ENCODE results near the gene LRSAM1.
A peak's percentile ranks its signal among the peaks of the same experiment; 100 is the strongest.

The LRSAM1 gene

GRCh38 chr9:127516835-127517607, 65.7 kb downstream of the LRSAM1 start:
- no peak for DNase-seq (ENCODE audit: low read depth in 2 of 3, low spot score in 2 of 3)

GRCh38 chr9:127517620-127518019, 66.3 kb downstream of the LRSAM1 start:
- DNase-seq (ENCODE audit: low read depth in 2 of 3, low spot score in 2 of 3), result no peak

DNA sequence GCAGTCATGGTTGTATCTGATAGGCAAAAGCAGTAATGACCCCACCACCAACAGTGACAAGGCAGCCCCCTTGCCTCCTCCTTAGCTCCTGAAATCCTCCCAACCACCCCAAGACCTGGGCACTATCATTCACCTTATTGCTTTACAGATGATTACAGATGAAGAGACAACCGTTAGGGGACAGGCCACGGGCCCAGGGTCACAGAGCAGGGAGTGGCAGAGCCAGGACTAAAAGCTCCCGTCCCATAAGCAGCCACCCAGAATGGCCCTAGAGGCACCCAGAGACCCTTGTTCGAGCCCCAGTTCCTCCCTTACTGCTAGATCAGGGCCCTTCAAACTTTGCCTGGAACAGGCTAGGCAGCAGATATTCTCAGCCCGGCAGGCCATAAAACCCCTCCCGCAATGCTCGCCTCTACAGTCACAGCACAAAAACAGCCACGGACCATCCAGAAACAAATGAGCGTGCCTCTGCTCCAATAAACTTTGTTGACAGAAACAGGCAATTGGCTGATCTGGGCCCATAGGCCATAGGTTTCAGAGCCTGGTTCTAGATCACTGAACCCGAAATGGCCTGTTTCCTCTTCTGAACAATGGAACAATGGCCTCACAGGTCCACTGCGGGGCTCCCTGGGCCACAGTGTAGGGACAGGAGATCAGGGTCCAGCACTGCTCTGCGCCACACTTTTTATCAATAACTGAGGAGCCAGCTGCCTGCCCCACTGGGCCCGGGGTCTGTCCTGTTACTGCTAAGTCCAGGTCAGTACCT, 67.0 kb downstream of the LRSAM1 start:
- DNase-seq (ENCODE audit: low read depth in 2 of 3, low spot score in 2 of 3), result no peak

DNA sequence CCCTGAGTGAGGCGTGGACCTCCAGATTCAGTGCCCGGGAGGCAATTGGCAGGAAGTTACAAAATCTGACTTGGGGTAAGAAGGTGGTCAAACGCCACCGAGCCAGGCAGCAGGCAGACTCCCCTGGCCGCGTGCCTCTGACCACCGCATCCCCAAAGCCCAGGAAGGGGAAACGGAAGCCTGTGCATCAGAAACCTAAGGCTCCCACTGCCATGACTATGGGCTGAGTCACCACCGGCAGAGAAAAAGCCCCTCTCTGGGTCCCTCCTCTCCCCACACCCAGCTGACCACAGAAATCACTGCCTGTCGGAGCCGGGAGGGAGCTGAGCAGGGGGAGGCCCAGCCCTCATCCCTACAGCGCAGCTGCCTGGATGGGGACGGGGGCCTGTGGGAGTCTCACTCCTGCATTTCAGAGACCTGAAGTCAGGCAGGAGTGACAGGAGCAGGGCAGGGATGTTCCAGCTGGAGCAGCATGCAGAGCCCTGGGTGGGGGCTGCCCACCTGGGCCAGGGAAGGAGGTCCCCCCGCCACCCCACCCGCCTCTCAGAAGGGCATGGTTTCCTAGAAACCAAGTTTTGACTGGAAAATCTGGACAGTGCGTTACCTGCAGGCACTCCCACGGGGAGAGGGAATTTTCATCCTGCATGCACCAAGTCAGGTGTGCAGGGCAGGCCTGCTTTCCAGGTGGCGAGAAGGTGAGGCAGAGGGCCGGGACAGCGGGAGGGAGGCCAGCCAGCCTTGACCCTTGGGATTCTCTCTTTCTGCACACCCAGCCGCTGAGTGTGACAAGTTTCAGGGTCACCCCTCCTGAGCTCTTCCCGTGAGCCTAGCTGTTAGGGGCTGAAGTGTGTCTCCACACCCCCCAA, 68.2 kb downstream of the LRSAM1 start:
- peak in 1 of 3 experiments; percentile 24 for DNase-seq (ENCODE audit: low read depth in 2 of 3, low spot score in 2 of 3)

DNA sequence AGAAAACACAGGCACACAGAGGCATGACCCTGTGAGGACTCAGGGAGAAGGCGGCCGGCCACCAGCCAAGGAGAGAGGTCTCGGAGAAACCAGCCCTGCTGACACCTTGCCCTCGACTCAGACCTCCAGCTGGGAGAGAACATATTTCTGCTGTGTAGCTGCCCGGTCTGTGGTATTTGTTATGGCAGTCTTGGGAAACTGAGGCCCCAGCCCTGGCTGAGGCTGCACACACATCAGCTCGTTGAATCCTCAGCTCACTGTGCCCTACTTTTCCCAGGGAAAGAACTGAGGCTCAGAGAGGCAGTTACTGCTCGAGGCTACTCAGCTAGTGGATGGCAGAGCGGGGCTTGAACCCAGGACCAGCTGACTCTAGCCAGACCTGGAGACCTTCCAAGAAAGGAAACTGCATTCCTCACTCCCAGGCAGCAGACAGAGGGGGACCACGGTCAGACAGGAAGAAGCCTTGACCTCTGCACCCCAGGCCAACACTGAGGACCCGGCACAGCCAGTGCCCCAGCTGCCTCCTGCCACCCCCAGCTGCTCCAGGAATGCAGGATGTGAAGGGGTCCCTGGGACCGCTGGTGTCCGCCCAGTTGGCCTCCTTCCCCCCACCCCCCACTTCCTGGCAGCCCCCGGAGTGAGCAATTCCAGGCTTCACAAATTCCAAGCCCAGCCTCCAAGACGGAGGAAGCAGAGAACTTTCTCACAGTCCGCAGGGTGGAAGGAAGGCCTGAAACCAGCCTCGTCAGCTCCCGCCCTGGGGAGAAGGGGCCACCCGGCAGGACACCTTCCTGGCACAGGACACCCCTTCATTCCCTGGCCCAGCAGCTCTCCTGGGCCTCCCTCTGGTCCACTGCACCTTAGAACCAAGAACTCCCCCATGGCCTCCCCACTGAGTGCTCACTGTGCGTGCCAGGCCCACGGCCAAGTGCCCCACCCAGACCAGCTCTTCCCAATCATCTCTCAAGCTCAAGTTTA, 69.9 kb downstream of the LRSAM1 start:
- no peak for DNase-seq (ENCODE audit: low read depth in 2 of 3, low spot score in 2 of 3)

GRCh38 chr9:127521919-127522304, 70.6 kb downstream of the LRSAM1 start:
- DNase-seq (ENCODE audit: low read depth in 2 of 3, low spot score in 2 of 3), result no peak

GRCh38 chr9:127522727-127523126, 71.4 kb downstream of the LRSAM1 start:
- DNase-seq (ENCODE audit: low read depth in 2 of 3, low spot score in 2 of 3), result no peak

DNA sequence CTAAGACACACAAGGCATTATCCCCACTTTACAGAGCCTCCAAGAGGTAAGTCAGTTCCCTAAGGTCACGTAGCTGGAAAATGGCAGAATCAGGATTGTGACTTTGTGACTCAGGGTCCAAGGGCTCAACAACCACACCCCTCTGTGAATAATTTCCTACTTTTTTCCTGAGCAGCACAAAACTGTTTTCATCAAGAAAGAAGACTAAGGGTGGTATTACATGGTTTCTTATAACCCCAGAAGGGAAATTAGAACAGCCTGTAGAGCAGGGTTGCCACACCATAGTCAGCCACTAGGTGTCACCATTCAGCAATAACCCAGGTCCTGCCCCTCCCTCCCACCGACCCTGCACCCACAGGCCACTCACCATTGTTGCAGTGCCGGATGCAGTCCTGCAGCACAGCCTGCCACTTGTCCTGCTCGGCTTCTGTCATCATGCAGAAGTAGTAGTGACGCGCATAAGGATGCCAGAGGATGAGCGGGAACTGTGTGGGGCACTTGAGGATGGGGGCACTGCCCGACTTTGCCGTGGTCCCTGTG, 72.1 kb downstream of the LRSAM1 start:
- no peak for DNase-seq (ENCODE audit: low read depth in 2 of 3, low spot score in 2 of 3)

DNA sequence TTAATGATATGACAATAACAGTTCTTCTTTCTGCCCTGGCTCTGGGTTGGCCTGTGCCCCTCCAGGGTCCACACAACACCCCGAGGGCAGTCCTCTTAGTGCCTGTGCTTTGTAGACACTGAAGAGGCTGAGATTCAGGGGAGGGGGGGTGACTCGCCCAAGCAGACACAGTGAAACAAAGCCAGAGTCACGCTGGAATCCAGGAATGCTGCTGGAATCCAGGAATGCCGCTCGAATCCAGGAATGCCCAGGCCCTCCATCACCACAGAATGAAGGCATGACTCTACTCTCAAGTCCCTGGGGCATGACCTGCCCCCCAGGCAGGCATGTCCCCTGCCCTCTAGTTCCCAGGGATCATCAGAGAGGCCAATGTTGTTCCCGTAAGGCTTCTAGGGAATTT, 73.1 kb downstream of the LRSAM1 start:
- no peak for DNase-seq (ENCODE audit: low read depth in 2 of 3, low spot score in 2 of 3)

GRCh38 chr9:127525401-127526188, 74.3 kb downstream of the LRSAM1 start:
- DNase-seq (ENCODE audit: low read depth in 2 of 3, low spot score in 2 of 3), result no peak

DNA sequence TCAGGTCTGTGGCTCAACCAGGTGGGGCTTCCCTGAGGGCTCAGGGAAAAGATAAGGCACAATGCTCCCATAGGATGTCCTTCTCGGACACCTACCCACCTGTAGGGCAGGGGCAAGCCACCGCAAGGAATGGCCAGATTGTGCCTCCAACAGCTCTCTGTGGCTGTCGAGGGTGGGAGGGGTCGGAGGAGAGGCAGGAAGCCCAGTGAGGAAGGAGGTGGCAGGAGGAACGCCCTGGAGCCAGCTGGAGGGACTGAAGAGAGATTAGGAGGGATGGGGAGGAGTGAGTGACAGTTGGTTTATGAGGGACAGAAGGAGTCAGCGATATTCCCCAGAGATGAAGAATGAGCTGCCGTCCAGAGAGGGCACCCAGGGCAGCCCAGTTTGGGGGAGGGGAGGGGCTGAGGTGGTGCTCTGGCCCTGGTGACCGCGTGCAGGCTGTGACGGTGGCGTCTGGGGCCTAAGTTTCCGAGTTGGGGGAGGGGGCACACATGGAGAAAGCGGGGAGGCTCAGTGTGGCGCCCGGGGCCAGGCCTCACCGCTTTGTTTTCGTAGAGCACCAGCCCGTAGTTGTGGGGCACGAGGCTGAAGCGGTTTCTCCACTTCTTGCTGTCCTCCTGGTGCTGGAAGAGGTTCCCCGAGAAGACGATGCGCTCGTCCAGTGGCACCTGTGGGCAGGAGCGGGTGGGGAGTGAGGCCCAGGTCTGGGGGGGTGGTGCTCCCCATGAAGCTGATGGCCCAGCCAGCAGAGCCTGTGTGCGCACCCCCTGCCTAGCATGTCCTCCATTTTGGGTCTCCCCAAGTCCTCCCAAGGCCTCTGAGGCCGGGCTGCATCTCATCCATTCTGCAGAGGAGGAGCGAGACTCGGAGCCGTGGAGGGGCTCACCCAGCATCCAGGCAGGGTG, 75.6 kb downstream of the LRSAM1 start:
- DNase-seq (ENCODE audit: low read depth in 2 of 3, low spot score in 2 of 3), result no peak

- DNase-seq (ENCODE audit: low read depth in 2 of 3, low spot score in 2 of 3), result no peak
Measured at GRCh38 chr9:127527560-127528268, 76.4 kb downstream of the LRSAM1 start.

DNA sequence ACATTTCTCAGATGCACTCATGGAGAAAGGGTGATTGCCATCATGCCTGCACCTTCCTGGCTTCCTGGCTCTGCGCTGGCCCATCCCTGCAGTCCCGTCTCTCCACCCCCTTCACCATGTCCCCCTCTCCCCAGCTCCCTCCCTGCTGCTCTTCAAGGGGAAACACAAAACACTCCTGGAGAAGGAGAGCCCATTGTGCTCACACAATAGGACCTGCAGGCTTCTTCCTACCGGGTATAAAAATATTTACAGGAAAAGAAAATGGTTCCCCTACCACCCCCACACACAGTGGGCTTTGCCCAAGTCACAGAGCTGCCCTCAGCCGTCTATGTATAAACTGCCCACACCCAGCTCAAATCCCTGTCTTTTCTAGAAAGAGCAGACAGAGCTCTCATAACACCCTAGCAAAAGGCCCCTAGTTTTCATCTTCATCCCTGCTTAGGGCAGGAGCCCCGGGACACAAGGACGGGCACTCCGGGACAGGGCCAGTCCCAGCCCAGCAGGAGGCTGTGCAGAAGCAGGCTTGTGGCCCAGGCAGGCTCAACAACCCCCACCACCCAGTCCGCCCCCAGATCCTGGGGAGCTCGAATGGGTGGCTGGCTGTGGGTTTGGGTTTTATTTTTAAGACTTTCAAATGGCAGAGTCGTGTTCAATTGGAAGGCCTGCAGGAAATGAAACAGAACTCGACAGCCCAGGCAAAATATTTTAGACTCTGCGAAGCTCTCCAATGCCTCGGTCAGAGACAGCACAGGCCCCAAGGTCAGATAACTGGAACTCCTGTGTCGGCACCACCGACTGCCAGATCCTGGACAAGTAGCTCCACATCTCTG, 77.3 kb downstream of the LRSAM1 start:
- DNase-seq (ENCODE audit: low read depth in 2 of 3, low spot score in 2 of 3), result no peak

GRCh38 chr9:127529671-127530070, 78.4 kb downstream of the LRSAM1 start:
- DNase-seq (ENCODE audit: low read depth in 2 of 3, low spot score in 2 of 3), result no peak

DNA sequence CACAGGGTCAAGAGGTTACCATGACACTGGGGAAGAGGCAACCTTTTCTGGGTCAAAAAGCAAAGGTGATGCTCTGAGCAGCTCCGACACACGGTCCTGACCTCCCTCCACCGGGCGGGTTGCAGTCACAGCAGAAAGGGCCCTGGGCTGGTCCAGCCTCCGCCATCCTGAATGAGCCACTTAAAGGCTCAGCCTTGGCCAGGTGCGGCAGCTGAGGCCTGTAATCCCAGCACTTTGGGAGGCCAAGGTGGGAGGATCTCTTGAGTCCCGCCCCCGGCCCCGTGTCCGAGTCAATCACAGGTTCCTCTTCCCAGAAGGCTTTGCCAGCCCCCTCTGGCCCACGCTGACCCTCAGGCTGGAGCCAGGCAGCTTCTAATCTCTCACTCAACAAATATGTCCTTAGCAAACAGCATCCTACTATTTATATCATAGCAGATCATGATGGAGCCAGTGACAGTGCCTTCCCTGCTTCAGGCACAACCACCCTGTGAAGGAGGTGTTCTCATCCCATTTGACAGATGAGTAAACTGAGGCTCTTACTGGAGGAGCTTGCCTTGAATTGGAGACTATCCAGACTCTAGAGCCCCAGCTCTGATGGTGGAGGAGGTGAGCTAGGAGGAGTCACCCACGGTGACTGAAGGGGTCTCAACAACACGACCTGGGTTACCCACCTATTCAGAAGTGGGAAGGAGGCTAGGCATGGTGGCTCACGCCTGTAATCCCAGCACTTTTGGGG, 79.1 kb downstream of the LRSAM1 start:
- no peak for DNase-seq (ENCODE audit: low read depth in 2 of 3, low spot score in 2 of 3)

- DNase-seq (ENCODE audit: low read depth in 2 of 3, low spot score in 2 of 3), result no peak
Measured at GRCh38 chr9:127531676-127532075, 80.4 kb downstream of the LRSAM1 start.

Data from activated CD8-positive, alpha-beta memory T cell treated with anti-CD3 and anti-CD28 coated beads for 48 hours (primary cell).